ENCODE measurements around the gene TP53INP2. TPM values are rescaled to one million over a fixed set of nuclear protein-coding genes. Genes with fewer than 3 reads are reported as not detected.

The TP53INP2 gene
- total and polyA plus RNA-seq, 7 experiments from 2014 or later: 0.04 to 41.4 (median 1.3) TPM

- ChIA-PET CTCF (interaction anchor here (0.6 to 1.1 kb wide), 3 partner anchors 8 to 436 kb away, joined by 3 to 4 read pairs (median 4); no protein-coding TSS in a partner anchor), POLR2A (no interaction called here)
- ATAC-seq (no peak), DNase-seq (no peak)
- no peaks in the 10 kb centered on the region for H3K27me3 ChIP-seq (ENCODE audit: control insufficient read depth in 2 of 2, insufficient read depth in 2 of 2, low read length in 2 of 2)
- H3K4me1 ChIP-seq (ENCODE audit: control insufficient read depth in 2 of 2, insufficient read depth in 2 of 2, low read length in 2 of 2): no peaks in the 10 kb centered on the region
- H3K4me3 ChIP-seq (ENCODE audit: low read length): no peak overlapping the region
- Mint-ChIP-seq H3K27me3 (no peaks in the 10 kb centered on the region), H3K4me1 (peaks cover 0 to 6% (median 0%) of the 10 kb centered on the region in 7 donors), H3K9me3 (no peaks in the 10 kb centered on the region), H3K4me3 (no peak overlapping the region), H3K27ac (no peak overlapping the region), H3K36me3 (peaks cover 5 to 43% (median 15%) of the 10 kb centered on the region in 5 donors)
- intact Hi-C loops (cut with micrococcal nuclease): no loop called here
- H3K27ac ChIP-seq (ENCODE audit: low read depth, low read length): no peak overlapping the region
- no peaks in the 10 kb centered on the region for H3K9me3 ChIP-seq (ENCODE audit: control insufficient read depth in 2 of 3, low read length in 3 of 3)
- H3K36me3 ChIP-seq (ENCODE audit: control insufficient read depth in 2 of 3, insufficient read depth in 3 of 3, low read length in 3 of 3): peaks cover 0 to 47% (median 4%) of the 10 kb centered on the region in 3 experiments
Measured at GRCh38 chr20:34748709-34749108, 44.6 kb downstream of the TP53INP2 start.

- no peaks in the 10 kb centered on the region for H3K9me3 Mint-ChIP-seq
- no peak overlapping the region for H3K4me3 Mint-ChIP-seq
- DNase-seq (no peak), ATAC-seq (no peak)
- H3K27me3 ChIP-seq (ENCODE audit: control insufficient read depth in 2 of 2, insufficient read depth in 2 of 2, low read length in 2 of 2): no peaks in the 10 kb centered on the region
- no peak overlapping the region for H3K27ac Mint-ChIP-seq
- CTCF ChIA-PET: no interaction called here
- no peaks in the 10 kb centered on the region for H3K9me3 ChIP-seq (ENCODE audit: control insufficient read depth in 2 of 3, low read length in 3 of 3)
- no peaks in the 10 kb centered on the region for H3K27me3 Mint-ChIP-seq
- H3K27ac ChIP-seq (ENCODE audit: low read depth, low read length): no peak overlapping the region
- POLR2A ChIA-PET: no interaction called here
- peaks cover 0 to 6% (median 0%) of the 10 kb centered on the region in 7 donors for H3K4me1 Mint-ChIP-seq
- peaks cover 11 to 52% (median 14%) of the 10 kb centered on the region in 5 donors for H3K36me3 Mint-ChIP-seq
- H3K4me3 ChIP-seq (ENCODE audit: low read length): no peak overlapping the region
- H3K36me3 ChIP-seq (ENCODE audit: control insufficient read depth in 2 of 3, insufficient read depth in 3 of 3, low read length in 3 of 3): peaks cover 4 to 41% (median 8%) of the 10 kb centered on the region in 3 experiments
- intact Hi-C loops (cut with micrococcal nuclease): no loop called here
- H3K4me1 ChIP-seq (ENCODE audit: control insufficient read depth in 2 of 2, insufficient read depth in 2 of 2, low read length in 2 of 2): no peaks in the 10 kb centered on the region
Measured at GRCh38 chr20:34750484-34750883, 46.3 kb downstream of the TP53INP2 start.

- H3K36me3 Mint-ChIP-seq: peaks cover 11 to 47% (median 14%) of the 10 kb centered on the region in 5 donors
- DNase-seq (no peak), ATAC-seq (no peak)
- H3K27ac ChIP-seq (ENCODE audit: low read depth, low read length): no peak overlapping the region
- ChIA-PET CTCF (interaction anchor here (0.6 to 1.3 kb wide), 3 partner anchors 19 to 1292 kb away, joined by 3 to 4 read pairs (median 3); no protein-coding TSS in a partner anchor), POLR2A (no interaction called here)
- intact Hi-C loops (cut with micrococcal nuclease): no loop called here
- no peaks in the 10 kb centered on the region for H3K4me1 ChIP-seq (ENCODE audit: control insufficient read depth in 2 of 2, insufficient read depth in 2 of 2, low read length in 2 of 2)
- no peaks in the 10 kb centered on the region for H3K9me3 ChIP-seq (ENCODE audit: control insufficient read depth in 2 of 3, low read length in 3 of 3)
- H3K4me1 Mint-ChIP-seq: peaks cover 0 to 6% (median 0%) of the 10 kb centered on the region in 7 donors
- peaks cover 5 to 41% (median 8%) of the 10 kb centered on the region in 3 experiments for H3K36me3 ChIP-seq (ENCODE audit: control insufficient read depth in 2 of 3, insufficient read depth in 3 of 3, low read length in 3 of 3)
- no peak overlapping the region for H3K4me3 Mint-ChIP-seq
- H3K27me3 Mint-ChIP-seq: no peaks in the 10 kb centered on the region
- H3K4me3 ChIP-seq (ENCODE audit: low read length): no peak overlapping the region
- no peaks in the 10 kb centered on the region for H3K9me3 Mint-ChIP-seq
- no peaks in the 10 kb centered on the region for H3K27me3 ChIP-seq (ENCODE audit: control insufficient read depth in 2 of 2, insufficient read depth in 2 of 2, low read length in 2 of 2)
- H3K27ac Mint-ChIP-seq: peak overlapping the region in 1 of 9 donors; percentile 19
Measured at GRCh38 chr20:34751453-34751852, 47.3 kb downstream of the TP53INP2 start.

- H3K36me3 Mint-ChIP-seq: peaks cover 24 to 63% (median 26%) of the 10 kb centered on the region in 5 donors
- no peaks in the 10 kb centered on the region for H3K9me3 Mint-ChIP-seq
- Histone ChIP-seq H3K36me3 (ENCODE audit: control insufficient read depth in 2 of 3, insufficient read depth in 3 of 3, low read length in 3 of 3) (peaks cover 5 to 56% (median 14%) of the 10 kb centered on the region in 3 experiments), H3K27ac (ENCODE audit: low read depth, low read length) (no peak overlapping the region), H3K4me3 (ENCODE audit: low read length) (no peak overlapping the region), H3K9me3 (ENCODE audit: control insufficient read depth in 2 of 3, low read length in 3 of 3) (no peaks in the 10 kb centered on the region), H3K4me1 (ENCODE audit: control insufficient read depth in 2 of 2, insufficient read depth in 2 of 2, low read length in 2 of 2) (no peaks in the 10 kb centered on the region), H3K27me3 (ENCODE audit: control insufficient read depth in 2 of 2, insufficient read depth in 2 of 2, low read length in 2 of 2) (no peaks in the 10 kb centered on the region)
- H3K4me1 Mint-ChIP-seq: peaks cover 0 to 6% (median 0%) of the 10 kb centered on the region in 7 donors
- ATAC-seq (no peak), DNase-seq (no peak)
- intact Hi-C loops (cut with micrococcal nuclease): no loop called here
- no peak overlapping the region for H3K4me3 Mint-ChIP-seq
- no peaks in the 10 kb centered on the region for H3K27me3 Mint-ChIP-seq
- POLR2A ChIA-PET: no interaction called here
- no peak overlapping the region for H3K27ac Mint-ChIP-seq
- CTCF ChIA-PET: interaction anchor here (0.8 kb wide), 1 partner anchor 16 kb away, joined by 3 read pairs; no protein-coding TSS in a partner anchor
Measured at GRCh38 chr20:34753706-34754461, 49.7 kb downstream of the TP53INP2 start.

GRCh38 chr20:34754611-34755010 lies 50.5 kb downstream of the TP53INP2 start:
- ATAC-seq (no peak), DNase-seq (no peak)
- ChIA-PET CTCF (interaction anchor here (0.8 kb wide), 1 partner anchor 15 kb away, joined by 3 read pairs; no protein-coding TSS in a partner anchor), POLR2A (interaction anchor here (0.5 kb wide), 1 partner anchor 30 kb away, joined by 4 read pairs; no protein-coding TSS in a partner anchor)
- peaks cover 0 to 6% (median 0%) of the 10 kb centered on the region in 7 donors for H3K4me1 Mint-ChIP-seq
- H3K4me3 Mint-ChIP-seq: no peak overlapping the region
- Histone ChIP-seq H3K4me3 (ENCODE audit: low read length) (no peak overlapping the region), H3K4me1 (ENCODE audit: control insufficient read depth in 2 of 2, insufficient read depth in 2 of 2, low read length in 2 of 2) (no peaks in the 10 kb centered on the region), H3K36me3 (ENCODE audit: control insufficient read depth in 2 of 3, insufficient read depth in 3 of 3, low read length in 3 of 3) (peaks cover 5 to 57% (median 14%) of the 10 kb centered on the region in 3 experiments), H3K9me3 (ENCODE audit: control insufficient read depth in 2 of 3, low read length in 3 of 3) (no peaks in the 10 kb centered on the region), H3K27ac (ENCODE audit: low read depth, low read length) (no peak overlapping the region), H3K27me3 (ENCODE audit: control insufficient read depth in 2 of 2, insufficient read depth in 2 of 2, low read length in 2 of 2) (no peaks in the 10 kb centered on the region)
- no peaks in the 10 kb centered on the region for H3K27me3 Mint-ChIP-seq
- H3K9me3 Mint-ChIP-seq: peaks cover 0 to 1% (median 0%) of the 10 kb centered on the region in 11 donors
- peaks cover 24 to 61% (median 24%) of the 10 kb centered on the region in 5 donors for H3K36me3 Mint-ChIP-seq
- H3K27ac Mint-ChIP-seq: no peak overlapping the region
- intact Hi-C loops (cut with micrococcal nuclease): no loop called here

GRCh38 chr20:34755367-34755766 lies 51.2 kb downstream of the TP53INP2 start:
- Mint-ChIP-seq H3K9me3 (peaks cover 0 to 1% (median 0%) of the 10 kb centered on the region in 11 donors), H3K4me1 (peaks cover 0 to 6% (median 0%) of the 10 kb centered on the region in 7 donors), H3K4me3 (no peak overlapping the region), H3K36me3 (peaks cover 21 to 58% (median 25%) of the 10 kb centered on the region in 5 donors), H3K27me3 (no peaks in the 10 kb centered on the region), H3K27ac (no peak overlapping the region)
- H3K27ac ChIP-seq (ENCODE audit: low read depth, low read length): no peak overlapping the region
- no peak for ATAC-seq
- H3K4me3 ChIP-seq (ENCODE audit: low read length): no peak overlapping the region
- H3K4me1 ChIP-seq (ENCODE audit: control insufficient read depth in 2 of 2, insufficient read depth in 2 of 2, low read length in 2 of 2): no peaks in the 10 kb centered on the region
- H3K9me3 ChIP-seq (ENCODE audit: control insufficient read depth in 2 of 3, low read length in 3 of 3): no peaks in the 10 kb centered on the region
- intact Hi-C loops (cut with micrococcal nuclease): no loop called here
- POLR2A ChIA-PET: interaction anchor here (0.5 kb wide), 1 partner anchor 31 kb away, joined by 4 read pairs; no protein-coding TSS in a partner anchor
- peaks cover 5 to 54% (median 14%) of the 10 kb centered on the region in 3 experiments for H3K36me3 ChIP-seq (ENCODE audit: control insufficient read depth in 2 of 3, insufficient read depth in 3 of 3, low read length in 3 of 3)
- CTCF ChIA-PET: no interaction called here
- no peak for DNase-seq
- H3K27me3 ChIP-seq (ENCODE audit: control insufficient read depth in 2 of 2, insufficient read depth in 2 of 2, low read length in 2 of 2): no peaks in the 10 kb centered on the region
